ENCODE data around the gene OGFOD2. TPM values are rescaled to one million over a fixed set of nuclear protein-coding genes. Genes with fewer than 3 reads are reported as not detected.
A peak's percentile ranks its signal among the peaks of the same experiment; 100 is the strongest.

The OGFOD2 gene
- total and polyA plus RNA-seq, 2 of the 13 experiments (the other 11 are each of a cell fraction or from before 2014, with no cell fraction given), result 13.2 to 14.6 TPM

GRCh38 chr12:122965851-122966742, 8.9 kb upstream of the OGFOD2 start, which contains the start of gene ABCB9 (continued):
- peak; percentile 72; the same call in 1 of the 2 replicates for TF ChIP-seq ARID4A (CRISPR knock-in tag; IDR thresholded peaks at IDR 0.05; ENCODE audit: borderline replicate concordance)
- peak; percentile 92 for TF ChIP-seq MYPOP (CRISPR knock-in tag; IDR thresholded peaks at IDR 0.05)
- no peak for TF ChIP-seq SMAD3 (CRISPR knock-in tag; IDR thresholded peaks at IDR 0.05)
- TF ChIP-seq IRF2 (CRISPR knock-in tag; IDR thresholded peaks at IDR 0.05), result 0 out of 2 replicates have a peak, but pooled peaks have one; percentile 39
- TF ChIP-seq ZNF263 (CRISPR knock-in tag; IDR thresholded peaks at IDR 0.05), result peak; percentile 98
- peak; percentile 32; the same call in 1 of the 2 replicates for TF ChIP-seq E2F1 (CRISPR knock-in tag; IDR thresholded peaks at IDR 0.05)
- TF ChIP-seq SP5 (CRISPR knock-in tag; IDR thresholded peaks at IDR 0.05; ENCODE audit: borderline replicate concordance, low read depth), result peak; percentile 52; the same call in 1 of the 2 replicates
- TF ChIP-seq MEIS2 (CRISPR knock-in tag; IDR thresholded peaks at IDR 0.05), result peak; percentile 60; the same call in 1 of the 2 replicates
- 0 out of 2 replicates have a peak, but pooled peaks have one; percentile 31 for TF ChIP-seq ARID2 (CRISPR knock-in tag; IDR thresholded peaks at IDR 0.05; ENCODE audit: borderline replicate concordance)
- peak; percentile 93 for TF ChIP-seq HNRNPLL (IDR thresholded peaks at IDR 0.05; ENCODE audit: low read depth, low read length, poor library complexity, severe bottlenecking)
- peak; percentile 67; the same call in 1 of the 2 replicates for TF ChIP-seq MAX (IDR thresholded peaks at IDR 0.05)
- no peak for TF ChIP-seq NR2F6 (IDR thresholded peaks at IDR 0.05)
- TF ChIP-seq NR2F6 (CRISPR knock-in tag; IDR thresholded peaks at IDR 0.05), result 0 out of 2 replicates have a peak, but pooled peaks have one; percentile 12
- peak; percentile 57; the same call in 1 of the 2 replicates for TF ChIP-seq ZNF777 (CRISPR knock-in tag; IDR thresholded peaks at IDR 0.05)
- TF ChIP-seq, protein P1, sequence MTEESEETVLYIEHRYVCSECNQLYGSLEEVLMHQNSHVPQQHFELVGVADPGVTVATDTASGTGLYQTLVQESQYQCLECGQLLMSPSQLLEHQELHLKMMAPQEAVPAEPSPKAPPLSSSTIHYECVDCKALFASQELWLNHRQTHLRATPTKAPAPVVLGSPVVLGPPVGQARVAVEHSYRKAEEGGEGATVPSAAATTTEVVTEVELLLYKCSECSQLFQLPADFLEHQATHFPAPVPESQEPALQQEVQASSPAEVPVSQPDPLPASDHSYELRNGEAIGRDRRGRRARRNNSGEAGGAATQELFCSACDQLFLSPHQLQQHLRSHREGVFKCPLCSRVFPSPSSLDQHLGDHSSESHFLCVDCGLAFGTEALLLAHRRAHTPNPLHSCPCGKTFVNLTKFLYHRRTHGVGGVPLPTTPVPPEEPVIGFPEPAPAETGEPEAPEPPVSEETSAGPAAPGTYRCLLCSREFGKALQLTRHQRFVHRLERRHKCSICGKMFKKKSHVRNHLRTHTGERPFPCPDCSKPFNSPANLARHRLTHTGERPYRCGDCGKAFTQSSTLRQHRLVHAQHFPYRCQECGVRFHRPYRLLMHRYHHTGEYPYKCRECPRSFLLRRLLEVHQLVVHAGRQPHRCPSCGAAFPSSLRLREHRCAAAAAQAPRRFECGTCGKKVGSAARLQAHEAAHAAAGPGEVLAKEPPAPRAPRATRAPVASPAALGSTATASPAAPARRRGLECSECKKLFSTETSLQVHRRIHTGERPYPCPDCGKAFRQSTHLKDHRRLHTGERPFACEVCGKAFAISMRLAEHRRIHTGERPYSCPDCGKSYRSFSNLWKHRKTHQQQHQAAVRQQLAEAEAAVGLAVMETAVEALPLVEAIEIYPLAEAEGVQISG (CRISPR knock-in tag; IDR thresholded peaks at IDR 0.05), result peak; percentile 30; the same call in 1 of the 2 replicates

Data from HepG2 (cell line).